NCI-H82 treated with DMSO at 0.1 percent for 48 hours (cell line): Measurements from ENCODE around the gene PIK3C2G.
"Not testable (repeated sequence)": the region's sequence is repeated elsewhere in the genome, so short reads cannot be mapped to it uniquely, and the experiment has no call there.

Experiments
- DNase-seq: peaks from one replicate; lab custom pipeline; 2025; ENCODE audit not compliant: unreplicated experiment; lab: John Stamatoyannopoulos, UW

The PIK3C2G gene, protein sequence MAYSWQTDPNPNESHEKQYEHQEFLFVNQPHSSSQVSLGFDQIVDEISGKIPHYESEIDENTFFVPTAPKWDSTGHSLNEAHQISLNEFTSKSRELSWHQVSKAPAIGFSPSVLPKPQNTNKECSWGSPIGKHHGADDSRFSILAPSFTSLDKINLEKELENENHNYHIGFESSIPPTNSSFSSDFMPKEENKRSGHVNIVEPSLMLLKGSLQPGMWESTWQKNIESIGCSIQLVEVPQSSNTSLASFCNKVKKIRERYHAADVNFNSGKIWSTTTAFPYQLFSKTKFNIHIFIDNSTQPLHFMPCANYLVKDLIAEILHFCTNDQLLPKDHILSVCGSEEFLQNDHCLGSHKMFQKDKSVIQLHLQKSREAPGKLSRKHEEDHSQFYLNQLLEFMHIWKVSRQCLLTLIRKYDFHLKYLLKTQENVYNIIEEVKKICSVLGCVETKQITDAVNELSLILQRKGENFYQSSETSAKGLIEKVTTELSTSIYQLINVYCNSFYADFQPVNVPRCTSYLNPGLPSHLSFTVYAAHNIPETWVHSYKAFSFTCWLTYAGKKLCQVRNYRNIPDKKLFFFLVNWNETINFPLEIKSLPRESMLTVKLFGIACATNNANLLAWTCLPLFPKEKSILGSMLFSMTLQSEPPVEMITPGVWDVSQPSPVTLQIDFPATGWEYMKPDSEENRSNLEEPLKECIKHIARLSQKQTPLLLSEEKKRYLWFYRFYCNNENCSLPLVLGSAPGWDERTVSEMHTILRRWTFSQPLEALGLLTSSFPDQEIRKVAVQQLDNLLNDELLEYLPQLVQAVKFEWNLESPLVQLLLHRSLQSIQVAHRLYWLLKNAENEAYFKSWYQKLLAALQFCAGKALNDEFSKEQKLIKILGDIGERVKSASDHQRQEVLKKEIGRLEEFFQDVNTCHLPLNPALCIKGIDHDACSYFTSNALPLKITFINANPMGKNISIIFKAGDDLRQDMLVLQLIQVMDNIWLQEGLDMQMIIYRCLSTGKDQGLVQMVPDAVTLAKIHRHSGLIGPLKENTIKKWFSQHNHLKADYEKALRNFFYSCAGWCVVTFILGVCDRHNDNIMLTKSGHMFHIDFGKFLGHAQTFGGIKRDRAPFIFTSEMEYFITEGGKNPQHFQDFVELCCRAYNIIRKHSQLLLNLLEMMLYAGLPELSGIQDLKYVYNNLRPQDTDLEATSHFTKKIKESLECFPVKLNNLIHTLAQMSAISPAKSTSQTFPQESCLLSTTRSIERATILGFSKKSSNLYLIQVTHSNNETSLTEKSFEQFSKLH (N-terminal part only)

GRCh38 chr12:18261273-18261672, at the start of gene PIK3C2G:
Gene PIK3C2G, plus strand, starts transcription at chr12:18261518. Its CDS starts 20,564 bp downstream, at chr12:18282082.
- DNase-seq, result no peak

DNA sequence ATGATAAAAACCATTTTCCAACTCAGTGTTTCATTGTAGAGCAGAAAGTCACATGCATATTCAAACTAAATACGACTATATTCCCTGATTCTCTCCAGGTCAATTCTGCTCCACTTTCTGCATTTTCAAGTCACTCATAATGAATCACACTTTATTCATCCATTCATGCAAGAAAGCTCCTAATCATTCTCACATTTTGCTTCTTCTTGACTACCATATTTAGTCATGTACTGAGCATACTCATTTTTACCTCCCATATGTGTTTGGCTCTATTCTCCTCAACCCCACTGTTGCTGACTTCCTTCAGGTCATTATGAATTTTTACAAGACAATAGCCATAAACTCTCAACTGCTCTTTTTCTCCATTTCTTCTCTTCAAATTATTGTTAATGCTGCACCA, 43.4 kb upstream of the PIK3C2G start:
- no peak for DNase-seq

- DNase-seq, result no peak
These were observed 39.6 kb upstream of the PIK3C2G start for GRCh38 chr12:18221726-18222125.

DNA sequence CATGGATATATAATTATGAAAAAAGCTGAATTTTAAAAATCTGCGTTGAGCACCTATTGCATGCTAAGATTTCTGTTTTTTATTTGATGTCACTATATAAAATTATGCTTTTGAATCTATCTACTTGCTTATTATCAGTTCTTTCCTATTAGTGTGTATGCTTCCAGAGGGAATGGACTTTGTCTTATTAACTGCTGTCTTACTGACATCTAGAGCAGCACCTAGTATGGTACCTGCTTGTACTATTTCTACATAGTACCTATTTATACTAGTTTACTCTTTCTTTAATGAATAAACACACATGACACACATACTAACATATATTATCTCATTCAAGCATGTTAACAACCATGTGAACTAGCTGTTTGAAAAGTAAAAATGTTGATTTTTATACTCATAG, 38.6 kb upstream of the PIK3C2G start:
- DNase-seq, result no peak

DNA sequence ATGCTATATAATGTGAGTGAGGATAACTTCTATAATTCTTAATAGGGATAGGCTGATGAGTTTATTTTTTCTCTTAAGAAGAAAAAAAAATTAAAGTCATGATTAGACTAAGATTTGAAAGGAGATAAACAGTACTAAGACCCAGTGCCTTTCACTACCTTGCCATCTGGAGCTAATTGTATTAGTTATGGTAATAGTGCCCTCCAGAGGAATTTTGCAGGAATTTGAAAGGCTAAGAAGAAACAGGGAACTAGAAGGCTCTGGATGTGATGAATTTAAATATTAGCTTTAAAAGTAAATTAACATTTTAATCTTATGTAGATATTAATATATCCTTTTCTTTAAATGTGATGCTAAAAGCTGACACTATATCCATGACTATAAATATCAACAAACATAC, 36.6 kb upstream of the PIK3C2G start:
- peak; percentile 75 for DNase-seq

DNA sequence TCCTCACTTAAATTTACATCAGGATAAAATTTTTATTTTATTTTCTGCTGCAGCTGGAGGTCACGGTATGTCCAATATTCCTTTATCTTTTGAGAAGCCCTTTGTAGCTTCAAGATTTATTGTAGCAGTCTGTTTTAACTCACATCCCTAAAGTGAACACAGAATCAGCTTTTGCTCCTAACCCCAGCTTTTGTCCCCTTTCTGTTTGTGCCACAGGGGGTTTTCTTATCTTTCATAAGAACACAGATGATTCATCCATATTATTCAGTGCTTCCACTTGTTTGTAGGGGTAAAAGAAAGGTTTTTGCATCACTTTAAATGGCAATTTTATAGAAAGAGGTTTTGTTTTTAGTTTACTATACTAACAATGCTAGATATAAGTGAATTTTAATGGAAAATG, 21.8 kb upstream of the PIK3C2G start:
- DNase-seq, result no peak

- DNase-seq, result no peak
These were observed 18.8 kb upstream of the PIK3C2G start for GRCh38 chr12:18242380-18243089.

- DNase-seq, result no peak
These were observed 18.1 kb upstream of the PIK3C2G start for GRCh38 chr12:18243238-18243637.

DNA sequence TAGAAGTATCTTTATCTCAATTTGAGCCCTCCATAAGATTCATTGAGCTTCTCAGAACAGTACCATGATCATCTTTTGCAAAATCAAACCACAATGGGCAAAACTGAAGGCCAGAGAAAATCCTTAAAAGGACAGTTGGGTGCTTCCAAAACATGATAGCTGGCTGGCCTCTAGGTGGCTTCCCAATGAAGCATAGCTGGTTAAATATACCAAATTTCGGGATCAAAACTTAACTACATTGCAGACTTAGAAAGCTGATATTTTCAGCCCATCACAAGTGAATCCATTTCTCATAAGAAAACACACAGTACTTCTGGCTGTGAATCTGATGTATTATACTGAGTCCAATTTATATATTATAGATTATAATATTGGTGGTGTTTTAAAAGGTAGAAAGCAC, 15.3 kb upstream of the PIK3C2G start:
- DNase-seq, result no peak

DNA sequence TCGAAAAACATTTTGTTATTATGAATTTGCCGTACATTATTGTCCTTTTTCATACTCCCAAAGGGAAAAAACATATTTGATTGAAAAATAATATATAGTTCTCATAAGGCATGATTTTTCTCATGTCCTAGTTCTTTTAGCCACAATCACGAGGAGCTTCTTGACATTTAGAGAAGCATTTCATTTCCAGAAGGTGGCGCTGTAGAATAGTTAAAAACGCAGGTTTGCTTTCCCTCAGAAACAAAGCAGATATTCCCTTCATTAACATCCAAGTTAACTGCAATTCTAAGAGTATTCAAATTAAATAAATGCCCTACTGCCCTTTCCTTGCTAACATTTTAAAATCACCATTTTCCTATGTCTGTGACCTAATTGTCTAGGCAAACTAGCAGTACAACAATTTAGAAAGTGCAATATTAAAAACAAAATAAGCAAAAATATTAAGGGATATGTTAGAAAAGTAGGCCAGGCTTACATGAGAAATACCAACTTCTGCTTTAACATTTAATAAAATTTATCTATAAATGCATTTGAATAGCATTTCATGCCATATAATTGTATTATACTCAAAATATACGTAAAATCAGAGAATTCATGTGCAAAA, 10.9 kb upstream of the PIK3C2G start:
- peak; percentile 55 for DNase-seq

- no peak for DNase-seq
These were observed 7.2 kb upstream of the PIK3C2G start for GRCh38 chr12:18254081-18254480.

DNA sequence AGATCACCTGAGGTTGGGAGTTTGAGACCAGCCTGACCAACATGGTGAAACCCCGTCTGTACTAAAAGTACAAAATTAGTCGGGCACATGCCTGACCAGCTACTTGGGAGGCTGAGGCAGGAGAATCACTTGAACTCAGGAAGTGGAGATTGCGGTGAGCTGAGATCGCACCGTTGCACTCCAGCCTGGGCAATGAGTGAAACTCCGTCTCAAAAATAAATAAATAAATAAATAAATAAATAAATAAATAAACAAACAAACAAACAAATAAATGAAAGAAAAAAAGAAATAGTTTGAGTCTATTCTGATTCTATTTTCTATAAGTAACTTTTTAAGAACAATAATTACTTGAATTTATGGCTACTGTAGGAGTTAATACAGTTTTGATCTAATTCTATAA, 6.3 kb upstream of the PIK3C2G start:
- DNase-seq, result not testable (repeated sequence)

DNA sequence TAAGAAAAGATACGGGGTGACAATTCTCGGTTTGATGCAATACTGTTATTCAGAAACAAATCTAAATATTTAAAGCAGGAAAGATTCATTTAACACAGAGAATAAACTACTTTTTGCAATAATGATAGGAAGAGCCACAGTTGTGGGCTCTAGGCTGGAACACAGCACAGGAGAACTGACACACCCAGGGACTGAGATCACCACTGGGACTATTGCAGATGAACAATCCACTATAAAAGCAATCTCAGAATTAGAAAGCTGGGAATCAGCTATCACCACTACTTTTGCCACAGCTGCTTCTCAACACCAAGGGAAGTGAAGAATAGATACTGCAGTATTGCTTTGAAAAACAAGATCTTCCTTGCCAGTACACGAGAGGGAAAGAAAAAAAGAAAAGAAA, 4.1 kb upstream of the PIK3C2G start:
- no peak for DNase-seq

- DNase-seq, result no peak
These were observed 2.4 kb upstream of the PIK3C2G start for GRCh38 chr12:18258929-18259328.

DNA sequence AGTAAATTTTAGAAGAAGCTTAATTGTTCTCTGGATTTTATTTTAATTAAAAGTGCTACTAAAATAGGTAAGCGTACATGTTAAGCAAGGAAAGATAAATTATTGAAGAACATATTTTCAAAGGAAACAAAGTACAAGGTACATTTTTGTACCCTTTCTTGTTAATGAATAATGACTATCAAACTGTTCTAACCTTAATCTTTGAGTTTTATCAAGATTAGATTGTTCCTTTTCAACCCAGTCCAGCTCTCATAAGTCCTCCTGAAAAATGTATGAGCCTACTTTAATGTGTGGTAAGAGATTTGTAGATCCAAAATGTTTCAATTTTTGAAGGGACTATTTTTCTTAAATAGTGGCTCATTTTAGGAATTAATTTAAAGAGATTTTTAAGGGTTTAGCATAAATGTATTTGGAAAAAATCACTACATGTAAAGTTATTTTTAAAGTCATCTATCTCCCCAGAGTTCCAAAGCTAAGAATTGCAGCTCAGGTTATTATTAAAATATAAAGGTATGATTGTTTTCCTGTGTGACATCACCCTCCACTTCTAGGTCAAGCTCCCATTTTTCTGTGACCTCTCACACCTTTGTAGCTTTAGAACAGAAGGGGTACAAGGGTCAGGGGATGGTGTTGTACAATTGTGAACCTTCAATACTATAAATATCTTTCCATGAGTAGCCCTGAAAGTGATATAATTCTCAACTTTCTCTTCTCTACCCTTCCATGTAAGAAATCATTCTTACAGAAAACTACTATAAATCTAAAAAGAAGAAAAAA, 1.2 kb upstream of the PIK3C2G start:
- DNase-seq, result no peak

DNA sequence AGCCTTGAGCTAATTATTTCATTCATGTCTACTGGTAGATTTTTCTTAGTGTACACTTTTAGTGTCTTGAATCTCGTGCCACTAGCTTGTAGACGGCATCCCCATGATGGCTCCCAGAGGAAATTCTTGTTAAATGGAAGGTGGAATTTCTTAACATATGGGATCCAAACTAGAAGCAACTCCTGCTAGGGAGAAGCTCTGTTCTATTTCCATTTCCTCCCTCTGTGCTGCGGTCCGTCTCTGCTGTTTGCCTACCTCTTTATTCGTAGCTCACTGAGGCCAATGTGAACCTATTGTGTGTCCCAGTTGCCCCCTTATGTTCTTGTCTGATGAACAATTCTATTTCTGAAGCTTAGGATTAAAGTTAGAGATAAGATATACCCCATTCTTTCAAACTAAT, 588 bp downstream of the PIK3C2G start:
- peak; percentile 20 for DNase-seq

DNA sequence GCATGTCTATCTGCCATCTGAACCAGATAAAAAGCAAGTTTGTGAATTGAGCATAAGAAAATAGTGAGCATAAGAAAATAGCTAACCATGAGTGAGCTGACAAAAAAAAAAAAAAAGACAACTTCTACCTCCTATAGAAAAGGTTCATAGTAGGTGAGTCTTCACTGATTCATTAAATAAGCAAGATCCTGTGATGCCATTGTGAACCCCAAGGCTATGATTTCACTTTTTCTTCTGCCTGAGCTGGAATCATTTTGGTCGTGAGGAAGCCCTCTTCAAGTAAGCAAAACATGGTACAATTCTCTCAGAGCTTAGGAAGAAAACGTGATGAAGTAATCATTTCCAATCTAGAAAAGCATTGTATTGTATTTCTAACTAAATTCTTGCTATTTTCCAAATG, 1.2 kb downstream of the PIK3C2G start:
- no peak for DNase-seq

DNA sequence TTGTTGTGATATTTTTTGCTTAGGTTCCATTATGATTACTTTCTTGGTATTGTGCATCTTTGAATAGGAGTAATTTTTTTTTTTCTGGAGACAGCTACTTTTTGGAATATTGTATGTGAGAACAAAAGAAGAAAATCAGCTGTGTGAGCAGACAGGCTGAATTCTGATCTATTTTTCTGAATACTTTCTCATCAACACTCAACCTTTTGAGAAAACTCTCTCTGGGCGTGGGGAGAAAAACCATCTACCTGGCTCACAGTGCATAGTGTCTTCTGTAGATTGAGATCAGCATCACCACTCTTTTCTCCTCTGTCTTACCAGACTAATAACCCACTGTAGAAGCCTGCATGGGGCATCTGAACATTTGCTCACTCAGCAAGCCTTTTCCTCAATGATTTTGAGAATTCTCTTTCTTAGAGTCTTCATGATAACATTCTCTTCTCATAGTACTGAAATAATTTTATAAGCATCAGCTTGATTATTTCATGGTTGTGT, 3.3 kb downstream of the PIK3C2G start:
- no peak for DNase-seq

GRCh38 chr12:18267427-18268099, 6.2 kb downstream of the PIK3C2G start:
- DNase-seq, result no peak
